HUES6 (cell line): ENCODE results near the gene GRIN2D.
"Not testable (repeated sequence)": the region's sequence is repeated elsewhere in the genome, so short reads cannot be mapped to it uniquely, and the experiment has no call there.

Source experiments
- H3K27ac ChIP-seq: 2 replicates; pipeline ENCODE4 v1.7.0; 2013; ENCODE audit warnings: low read depth, mild to moderate bottlenecking, low read length, inconsistent platforms
- H3K27me3 ChIP-seq: 2 replicates; pipeline ENCODE4 v1.6.1; 2013; ENCODE audit warnings: low read length; ENCODE audit not compliant: control insufficient read depth, insufficient read depth
- H3K36me3 ChIP-seq: 2 replicates; pipeline ENCODE4 v1.6.1; 2013; ENCODE audit warnings: low read length; ENCODE audit not compliant: control insufficient read depth, insufficient read depth
- H3K4me1 ChIP-seq: 2 replicates; pipeline ENCODE4 v1.6.1; 2013; ENCODE audit warnings: low read length; ENCODE audit not compliant: control insufficient read depth, insufficient read depth
- H3K4me3 ChIP-seq: 2 replicates; pipeline ENCODE4 v1.5.1; 2013; ENCODE audit warnings: low read depth, low read length
- H3K9ac ChIP-seq: one replicate; pipeline ENCODE4 v1.6.1; 2013; ENCODE audit warnings: mild to moderate bottlenecking, low read length
- H3K9me3 ChIP-seq: 2 replicates; pipeline ENCODE4 v1.6.1; 2013; ENCODE audit warnings: low read depth, low read length; ENCODE audit not compliant: control insufficient read depth, insufficient read depth

GRIN2D gene

DNA sequence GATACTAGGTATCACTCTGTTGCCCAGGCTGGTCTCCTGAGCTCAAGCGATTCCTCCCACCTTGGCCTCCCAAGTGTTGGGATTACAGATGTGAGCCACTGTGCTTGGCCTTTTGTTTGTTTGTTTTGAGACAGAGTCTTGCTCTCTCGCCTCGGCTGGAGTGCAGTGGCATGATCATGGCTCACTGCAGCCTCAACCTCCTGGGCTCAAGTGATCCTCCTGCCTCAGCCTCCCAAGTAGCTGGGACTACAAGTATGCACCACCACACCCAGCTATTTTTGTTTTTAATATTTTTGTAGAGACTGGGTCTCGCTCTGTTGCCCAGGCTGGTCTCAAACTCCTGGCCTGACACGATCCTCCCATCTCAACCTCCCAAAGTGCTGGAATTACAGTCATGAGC, 21.7 kb upstream of the GRIN2D start:
- not testable (repeated sequence) for H3K27me3 ChIP-seq, H3K4me1 ChIP-seq, H3K4me3 ChIP-seq, H3K9ac ChIP-seq, H3K9me3 ChIP-seq, H3K27ac ChIP-seq, H3K36me3 ChIP-seq

DNA sequence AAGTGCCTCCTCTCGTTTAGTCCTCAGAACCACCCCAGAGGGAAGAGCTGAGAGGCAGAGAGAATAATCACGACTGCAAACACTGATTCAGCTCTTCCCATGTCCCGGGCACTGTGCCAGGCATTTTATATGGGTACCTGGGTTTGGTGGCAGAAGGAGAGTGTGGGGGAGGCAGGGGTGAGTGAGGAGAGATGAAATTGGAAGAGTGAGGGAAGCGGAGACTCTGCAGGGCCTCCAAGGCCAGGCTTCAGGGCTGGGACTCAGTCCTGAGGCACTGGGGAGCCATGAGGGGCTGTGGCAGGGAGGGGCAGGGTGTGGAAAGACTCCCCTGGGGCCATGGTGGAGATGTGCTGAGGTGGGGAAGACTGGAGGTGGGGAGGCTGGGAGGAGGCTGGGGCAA, 20.6 kb upstream of the GRIN2D start:
- no peaks in the 10 kb centered on the region for H3K36me3 ChIP-seq
- no peak overlapping the region for H3K27ac ChIP-seq
- no peak overlapping the region for H3K4me3 ChIP-seq
- H3K9ac ChIP-seq = no peak overlapping the region
- H3K27me3 ChIP-seq = no peaks in the 10 kb centered on the region
- H3K9me3 ChIP-seq = no peaks in the 10 kb centered on the region
- H3K4me1 ChIP-seq = no peaks in the 10 kb centered on the region; the same call in 1 of the 2 replicates

DNA sequence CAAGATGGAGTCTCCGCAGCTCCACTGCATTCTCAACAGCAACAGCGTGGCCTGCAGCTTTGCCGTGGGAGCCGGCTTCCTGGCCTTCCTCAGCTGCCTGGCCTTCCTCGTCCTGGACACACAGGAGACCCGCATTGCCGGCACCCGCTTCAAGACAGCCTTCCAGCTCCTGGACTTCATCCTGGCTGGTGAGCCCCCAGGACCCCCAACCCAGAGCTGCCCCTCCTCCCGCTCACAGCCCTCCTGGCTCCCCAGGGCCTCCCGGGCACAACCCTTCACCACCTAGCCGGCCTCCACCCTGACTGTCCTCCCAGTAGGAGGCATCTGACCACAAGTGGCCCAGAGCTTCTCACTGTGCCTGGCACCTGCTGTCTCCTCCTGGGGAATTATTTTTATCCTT, 19.9 kb upstream of the GRIN2D start:
- no peaks in the 10 kb centered on the region for H3K36me3 ChIP-seq
- H3K4me1 ChIP-seq = no peaks in the 10 kb centered on the region; the same call in 1 of the 2 replicates
- no peak overlapping the region for H3K27ac ChIP-seq

DNA sequence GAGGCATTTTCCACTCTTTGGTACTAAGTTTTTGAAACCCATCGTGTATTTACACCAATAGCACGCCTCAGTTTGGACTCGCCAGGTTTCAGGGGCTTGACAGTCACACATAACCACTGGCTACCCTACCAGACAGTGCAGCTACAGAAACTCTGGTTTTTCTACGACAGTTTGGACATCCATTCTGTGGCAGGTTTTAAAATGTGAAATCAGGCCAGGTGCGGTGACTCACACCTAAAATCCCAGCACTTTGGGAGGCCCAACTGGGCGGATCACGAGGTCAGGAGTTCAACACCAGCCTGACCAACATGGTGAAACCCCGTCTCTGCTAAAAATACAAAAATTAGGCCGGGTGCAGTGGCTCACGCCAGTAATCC, 15.3 kb upstream of the GRIN2D start:
- no peak overlapping the region for H3K27ac ChIP-seq
- no peaks in the 10 kb centered on the region for H3K4me1 ChIP-seq
- no peak overlapping the region for H3K9ac ChIP-seq

More for the DNA sequence above, 19.9 kb upstream of the GRIN2D start:
- Histone ChIP-seq H3K9me3 (no peaks in the 10 kb centered on the region), H3K4me3 (no peak overlapping the region), H3K9ac (no peak overlapping the region), H3K27me3 (no peaks in the 10 kb centered on the region)

DNA sequence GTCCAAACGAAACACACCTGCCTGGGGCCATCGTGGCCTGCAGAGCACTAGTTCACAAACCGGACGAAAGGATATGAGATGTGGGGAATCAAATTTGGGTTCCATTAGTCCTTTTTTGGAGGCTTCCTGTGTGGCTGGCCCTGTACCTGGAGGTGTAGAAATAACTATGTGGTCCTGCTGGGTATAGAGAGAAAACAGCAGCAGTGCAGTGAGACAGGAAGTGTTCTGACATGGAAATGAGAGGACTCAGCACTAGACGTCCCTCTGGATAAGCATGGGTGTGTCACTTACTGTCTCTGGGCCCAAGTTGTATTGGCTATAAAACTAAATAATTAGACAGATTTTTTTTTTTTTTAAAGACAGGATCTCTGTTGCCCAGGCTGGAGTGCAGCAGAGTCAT, 14.4 kb upstream of the GRIN2D start:
- H3K27ac ChIP-seq = no peak overlapping the region
- H3K36me3 ChIP-seq = peaks cover 25% of the 10 kb centered on the region
- no peak overlapping the region for H3K4me3 ChIP-seq
- H3K4me1 ChIP-seq = no peaks in the 10 kb centered on the region
- no peak overlapping the region for H3K9ac ChIP-seq
- H3K9me3 ChIP-seq = no peaks in the 10 kb centered on the region
- no peaks in the 10 kb centered on the region for H3K27me3 ChIP-seq

More for the DNA sequence above, 15.3 kb upstream of the GRIN2D start:
- Histone ChIP-seq H3K27me3 (no peaks in the 10 kb centered on the region), H3K4me3 (no peak overlapping the region), H3K36me3 (peaks cover 17% of the 10 kb centered on the region), H3K9me3 (no peaks in the 10 kb centered on the region)

DNA sequence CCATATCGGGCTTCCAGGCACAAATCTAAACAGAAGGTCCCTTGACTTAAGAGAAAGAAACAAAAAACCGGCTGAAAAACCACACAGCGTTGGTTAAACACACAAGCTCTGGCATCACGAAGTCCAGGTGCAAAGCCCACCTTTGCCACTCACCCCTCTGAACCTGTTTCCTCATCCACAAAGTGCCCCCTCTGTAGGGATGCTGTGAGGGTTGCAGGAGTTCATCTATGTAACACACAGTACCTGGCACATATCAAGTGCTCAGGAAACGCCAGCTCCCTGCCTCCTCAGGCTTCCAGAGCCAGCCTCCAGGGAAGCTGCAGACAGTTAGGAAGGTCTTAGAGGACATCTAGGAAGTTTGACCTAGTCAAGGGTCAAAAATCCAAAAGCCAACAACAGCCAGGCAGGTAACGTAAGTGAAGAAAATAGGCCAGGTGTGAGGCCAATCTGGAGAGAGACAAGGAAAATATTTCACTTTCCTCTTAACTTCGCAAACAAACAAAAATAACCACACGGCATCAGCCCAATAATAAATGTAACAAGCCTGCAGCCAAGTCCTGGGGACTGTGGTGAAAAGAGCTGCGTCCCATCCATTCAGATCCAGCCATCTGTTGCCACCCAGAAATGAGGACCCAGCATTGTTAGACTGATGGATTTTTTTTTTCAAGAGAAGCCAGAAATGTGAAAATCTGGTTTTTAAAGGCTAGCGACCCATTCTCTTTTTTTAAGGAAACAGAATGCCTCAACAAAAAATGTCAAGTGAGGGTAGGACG, 12.1 kb upstream of the GRIN2D start:
- H3K27ac ChIP-seq = no peak overlapping the region

DNA sequence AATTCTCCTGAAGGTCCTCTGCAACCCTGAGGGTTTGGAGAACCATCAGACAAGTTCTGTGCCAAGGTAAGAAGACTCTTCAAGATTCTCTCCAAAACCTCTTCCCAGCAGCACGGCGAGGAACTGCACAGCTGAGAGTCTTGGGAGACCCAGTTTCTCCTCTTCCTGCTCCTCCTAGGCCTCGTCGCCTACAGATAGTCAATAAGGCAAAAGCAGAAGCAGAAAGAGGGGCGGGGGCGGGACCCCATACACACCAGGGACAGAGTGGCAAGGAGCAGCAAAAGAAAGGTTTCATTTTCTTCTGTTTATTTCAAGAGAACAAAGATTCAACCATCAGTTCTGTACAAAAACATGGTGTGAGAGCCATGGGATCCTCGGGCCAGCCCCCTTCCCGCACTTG, 11.2 kb upstream of the GRIN2D start:
- H3K36me3 ChIP-seq = peaks cover 51% of the 10 kb centered on the region
- H3K9ac ChIP-seq = no peak overlapping the region
- no peak overlapping the region for H3K4me3 ChIP-seq
- H3K4me1 ChIP-seq = no peaks in the 10 kb centered on the region
- no peaks in the 10 kb centered on the region for H3K9me3 ChIP-seq
- H3K27ac ChIP-seq = no peak overlapping the region
- no peaks in the 10 kb centered on the region for H3K27me3 ChIP-seq

More for the DNA sequence above, 12.1 kb upstream of the GRIN2D start:
- Histone ChIP-seq H3K4me1 (no peaks in the 10 kb centered on the region), H3K36me3 (peaks cover 47% of the 10 kb centered on the region), H3K27me3 (no peaks in the 10 kb centered on the region), H3K4me3 (no peak overlapping the region), H3K9ac (no peak overlapping the region), H3K9me3 (no peaks in the 10 kb centered on the region)

DNA sequence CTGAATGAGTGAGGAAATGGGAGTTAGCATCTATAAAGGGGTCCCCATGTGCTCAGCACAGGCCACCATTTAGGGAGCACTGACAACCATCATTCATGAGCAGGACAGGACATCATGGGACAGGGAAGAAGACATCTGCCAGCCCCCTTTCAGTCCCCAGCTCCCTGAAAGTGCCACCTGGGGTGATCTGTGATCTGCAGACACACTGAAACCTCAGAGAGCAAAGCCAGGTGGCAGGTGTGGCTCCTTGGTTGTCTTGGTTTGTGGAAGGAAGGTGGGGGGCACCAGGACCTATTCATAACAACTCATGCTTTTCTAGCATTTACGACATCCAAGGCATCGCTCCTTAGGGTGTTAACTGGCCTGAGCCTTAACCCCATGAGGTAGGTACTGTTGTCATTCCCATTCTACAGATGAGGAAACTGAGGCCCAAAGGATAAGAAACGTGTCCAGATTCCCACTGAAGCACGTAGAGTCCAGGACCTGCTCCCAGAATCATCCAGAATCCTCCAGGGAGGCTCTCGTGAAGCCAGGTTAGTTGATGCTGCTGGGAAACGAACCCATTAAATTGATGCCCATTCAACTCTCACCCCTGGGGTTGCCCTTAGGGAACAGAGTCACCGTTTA, 7.9 kb upstream of the GRIN2D start:
- Histone ChIP-seq H3K27ac (no peak overlapping the region), H3K4me3 (no peak overlapping the region), H3K27me3 (no peaks in the 10 kb centered on the region), H3K4me1 (no peaks in the 10 kb centered on the region; the same call in 1 of the 2 replicates), H3K36me3 (peaks cover 74% of the 10 kb centered on the region), H3K9ac (no peak overlapping the region), H3K9me3 (no peaks in the 10 kb centered on the region)

DNA sequence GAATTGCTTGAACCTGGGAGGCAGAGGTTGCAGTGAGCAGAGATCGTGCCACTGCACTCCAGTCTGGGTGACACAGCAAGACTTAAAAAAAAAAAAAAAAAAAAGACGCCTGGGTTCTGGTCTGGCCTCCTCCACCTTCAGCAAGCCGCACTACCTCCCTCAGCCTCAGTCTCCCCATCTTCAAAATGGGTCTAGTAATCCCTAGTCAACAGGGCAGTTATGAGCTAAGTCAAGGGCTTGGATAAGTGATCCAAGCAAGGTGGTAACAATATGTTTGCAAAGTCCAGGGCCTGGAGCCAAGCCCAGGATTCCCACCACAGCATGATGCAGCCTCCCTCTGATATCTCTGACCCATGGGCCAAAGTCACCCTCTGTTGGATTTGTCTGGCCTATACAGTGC, 6.5 kb upstream of the GRIN2D start:
- Histone ChIP-seq H3K36me3 (peaks cover 66% of the 10 kb centered on the region), H3K9ac (no peak overlapping the region), H3K4me1 (peaks cover 5% of the 10 kb centered on the region; the same call in 1 of the 2 replicates), H3K27me3 (no peaks in the 10 kb centered on the region), H3K9me3 (no peaks in the 10 kb centered on the region), H3K27ac (no peak overlapping the region), H3K4me3 (no peak overlapping the region)

DNA sequence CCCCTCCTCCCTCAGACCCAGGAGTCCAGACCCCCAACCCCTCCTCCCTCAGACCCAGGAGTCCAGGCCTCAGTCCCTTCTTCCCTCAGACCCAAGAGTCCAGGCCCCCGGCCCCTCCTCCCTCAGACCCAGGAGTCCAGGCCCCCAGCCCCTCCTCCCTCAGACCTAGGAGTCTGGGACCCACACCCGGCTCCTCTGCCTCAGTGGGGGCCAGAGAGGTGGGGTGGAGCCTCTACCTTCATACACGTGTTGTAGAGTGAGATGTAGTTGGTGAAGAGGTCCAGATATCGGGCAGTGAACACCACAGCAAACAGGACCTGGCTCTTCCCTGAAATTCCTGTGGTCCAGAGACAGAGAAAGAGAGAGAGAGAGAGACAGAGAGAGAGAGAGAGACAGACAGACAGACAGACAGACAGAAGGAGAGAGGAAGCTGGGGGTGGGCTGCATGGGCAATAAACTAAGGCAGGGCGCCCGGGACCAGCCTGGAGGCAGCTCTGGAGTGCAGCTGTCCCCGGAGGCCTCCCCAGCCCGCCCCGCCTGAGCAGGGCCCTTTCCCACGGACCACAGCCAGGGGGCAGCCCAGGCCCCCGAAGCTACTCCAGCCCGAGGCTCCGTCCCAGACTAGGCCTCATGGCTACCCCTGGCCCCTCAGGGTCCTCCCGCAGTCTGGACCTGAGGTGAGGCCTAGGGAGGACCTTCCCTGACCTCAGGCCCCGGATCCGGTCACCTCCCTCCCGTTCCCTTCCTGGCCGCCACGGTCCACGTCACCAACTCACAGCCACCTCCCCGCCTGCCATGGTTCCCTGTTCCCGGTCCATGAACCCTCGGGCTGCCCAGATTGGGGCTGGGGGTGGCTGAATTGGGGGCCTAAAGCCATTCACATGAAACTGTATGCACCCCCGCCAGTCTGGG, 3.0 kb upstream of the GRIN2D start:
- no peaks in the 10 kb centered on the region for H3K9me3 ChIP-seq
- H3K4me1 ChIP-seq = peaks cover 27% of the 10 kb centered on the region
- peak overlapping the region; percentile 83 for H3K4me3 ChIP-seq
- H3K9ac ChIP-seq = peak overlapping the region; percentile 89
- peaks cover 35% of the 10 kb centered on the region for H3K36me3 ChIP-seq
- peaks cover 30% of the 10 kb centered on the region for H3K27me3 ChIP-seq
- H3K27ac ChIP-seq = peak overlapping the region; percentile 82
